Activated naive CD4-positive, alpha-beta T cell treated with Interleukin-2 at 50 U/mL for 16 hours (primary cell): Measurements from ENCODE around the gene RNF220.

Experiments
- DNase-seq: peaks from one replicate; pipeline ENCODE4 v3.0.0-alpha.2; 2020

Gene RNF220

DNA sequence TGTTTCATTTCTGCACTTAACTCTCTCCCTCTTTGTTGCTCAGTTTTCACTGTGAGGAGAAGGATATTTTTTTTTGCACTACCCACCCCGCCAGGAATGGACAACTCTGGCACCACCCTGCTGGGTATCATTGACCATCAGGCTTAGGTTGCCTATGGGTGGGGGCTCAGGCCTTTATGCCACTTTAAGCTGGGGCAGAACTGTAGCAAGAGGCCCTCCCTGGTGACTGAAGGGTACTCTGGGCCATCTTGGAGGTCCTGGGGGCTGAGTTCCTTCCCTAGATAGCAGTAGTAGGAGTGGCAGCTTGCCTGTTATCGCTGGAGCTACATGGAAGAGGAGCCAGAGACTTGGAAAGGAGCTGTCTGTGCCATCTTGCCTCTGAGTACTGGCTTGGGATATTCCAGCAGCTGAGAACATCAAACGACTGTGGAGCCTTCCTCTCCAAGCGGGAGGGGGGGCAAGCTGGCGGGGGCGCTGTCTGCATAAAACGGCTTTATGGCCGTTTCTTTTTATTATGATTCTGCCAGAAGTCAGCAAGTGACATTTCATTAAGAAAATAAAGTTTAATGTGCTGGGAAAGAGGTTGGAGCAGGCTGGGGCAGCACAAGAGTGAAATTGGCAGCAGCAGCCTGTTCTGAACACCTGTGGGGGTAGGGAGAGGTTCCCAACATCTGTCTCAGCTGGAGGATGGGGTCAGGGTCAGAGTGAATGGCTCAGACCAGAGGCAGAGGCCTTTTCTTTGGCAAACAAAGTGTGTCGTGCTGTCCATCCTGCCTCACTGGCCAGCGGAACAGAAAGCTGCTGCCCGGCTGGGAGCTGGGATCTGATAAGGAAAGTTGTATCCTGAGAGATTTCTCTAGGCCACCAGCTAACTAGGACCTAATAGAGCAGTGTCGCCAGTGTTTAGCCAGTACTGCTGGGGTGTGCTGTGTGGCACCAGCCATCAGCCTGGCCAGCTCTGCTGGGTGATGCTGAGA is 236.4 kb downstream of the RNF220 start:
- DNase-seq = no peak

DNA sequence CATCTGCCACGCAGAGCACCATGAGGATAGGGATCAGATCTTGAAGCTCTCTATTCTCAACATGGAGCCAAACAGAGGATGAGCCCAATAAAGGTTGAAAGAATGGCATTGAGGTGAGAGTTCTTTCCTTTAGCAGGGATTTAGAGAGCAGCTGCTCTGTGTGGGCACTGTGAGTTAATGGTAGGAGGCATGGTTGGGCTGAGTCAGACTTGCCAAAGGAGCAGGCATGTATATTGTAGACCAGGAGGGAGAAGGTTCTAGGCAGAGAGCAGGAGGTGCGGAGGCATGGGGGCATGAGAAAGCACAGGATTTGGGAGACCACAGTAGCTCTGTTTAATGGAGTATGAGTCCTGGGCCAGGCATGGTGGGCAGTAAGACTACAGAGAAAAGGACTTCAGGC is 237.2 kb downstream of the RNF220 start:
- no peak for DNase-seq

DNA sequence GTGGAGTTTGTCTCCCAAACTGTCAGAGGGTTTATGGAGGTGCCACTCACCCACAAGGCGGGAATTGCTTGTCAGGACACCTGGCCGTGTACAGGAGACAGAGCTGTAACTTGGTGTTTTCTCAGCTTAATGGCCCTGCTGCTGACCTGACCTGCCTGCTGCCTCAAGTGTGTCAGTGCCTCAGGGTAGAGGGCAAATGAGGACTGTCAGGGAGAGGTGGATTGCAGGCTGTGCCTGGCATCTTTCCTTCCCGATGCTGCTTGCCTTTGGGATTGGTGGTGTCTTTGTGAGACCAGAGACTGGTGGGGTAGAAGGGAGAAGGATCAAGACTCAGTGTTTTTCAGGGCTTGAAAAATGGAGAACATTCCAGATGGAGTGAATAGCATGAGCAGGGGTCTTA is 237.9 kb downstream of the RNF220 start:
- no peak for DNase-seq

DNA sequence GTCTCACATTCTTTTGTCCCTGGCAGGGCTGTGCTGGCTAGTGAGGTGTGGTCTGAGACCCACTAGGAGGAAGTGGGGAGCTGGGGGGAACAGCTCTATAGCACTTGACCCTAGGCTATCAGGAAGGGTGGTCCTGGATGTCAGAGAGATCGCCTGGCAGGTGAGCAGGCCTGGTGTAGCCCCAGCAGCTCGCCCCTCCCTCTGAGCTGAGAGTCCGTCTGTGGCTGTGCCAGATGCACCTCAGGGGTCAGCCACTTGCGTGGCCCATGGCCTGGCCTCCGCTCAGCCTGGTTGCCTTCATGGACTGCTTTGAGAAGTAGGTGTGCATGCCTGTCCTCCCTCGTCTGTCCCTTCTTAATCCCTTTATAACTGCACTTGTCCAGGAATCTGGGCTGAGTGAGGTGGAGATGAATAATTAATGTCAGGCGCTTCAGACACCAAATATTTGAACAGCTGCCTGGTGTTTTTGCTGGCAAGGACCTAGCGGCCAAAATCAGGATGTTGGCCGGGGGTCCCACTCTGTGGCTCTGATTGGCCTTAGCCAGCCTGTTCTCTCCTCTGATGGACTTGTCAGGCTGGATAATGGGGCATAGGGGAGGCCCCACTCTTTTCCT is 238.8 kb downstream of the RNF220 start:
- no peak for DNase-seq

DNA sequence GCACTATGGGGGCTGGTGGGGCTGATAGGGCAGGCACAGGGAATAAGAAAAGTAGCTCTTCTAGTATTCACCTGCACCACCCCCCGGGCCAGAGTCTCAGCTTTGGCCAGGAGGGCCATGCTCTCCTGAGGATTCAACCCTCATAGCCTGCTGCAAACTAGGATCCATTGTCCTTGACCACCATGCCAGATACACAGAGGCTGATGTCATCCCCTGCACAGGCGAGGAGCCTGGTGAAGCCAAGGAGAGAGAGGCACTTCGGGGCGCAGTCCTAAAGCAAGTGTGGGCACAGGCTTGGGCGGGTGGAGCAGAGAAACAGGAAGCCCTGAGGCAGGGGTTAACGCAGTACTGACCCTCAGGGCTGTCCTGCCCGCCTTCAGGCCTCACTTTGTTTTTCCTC is 239.8 kb downstream of the RNF220 start:
- DNase-seq = no peak

DNA sequence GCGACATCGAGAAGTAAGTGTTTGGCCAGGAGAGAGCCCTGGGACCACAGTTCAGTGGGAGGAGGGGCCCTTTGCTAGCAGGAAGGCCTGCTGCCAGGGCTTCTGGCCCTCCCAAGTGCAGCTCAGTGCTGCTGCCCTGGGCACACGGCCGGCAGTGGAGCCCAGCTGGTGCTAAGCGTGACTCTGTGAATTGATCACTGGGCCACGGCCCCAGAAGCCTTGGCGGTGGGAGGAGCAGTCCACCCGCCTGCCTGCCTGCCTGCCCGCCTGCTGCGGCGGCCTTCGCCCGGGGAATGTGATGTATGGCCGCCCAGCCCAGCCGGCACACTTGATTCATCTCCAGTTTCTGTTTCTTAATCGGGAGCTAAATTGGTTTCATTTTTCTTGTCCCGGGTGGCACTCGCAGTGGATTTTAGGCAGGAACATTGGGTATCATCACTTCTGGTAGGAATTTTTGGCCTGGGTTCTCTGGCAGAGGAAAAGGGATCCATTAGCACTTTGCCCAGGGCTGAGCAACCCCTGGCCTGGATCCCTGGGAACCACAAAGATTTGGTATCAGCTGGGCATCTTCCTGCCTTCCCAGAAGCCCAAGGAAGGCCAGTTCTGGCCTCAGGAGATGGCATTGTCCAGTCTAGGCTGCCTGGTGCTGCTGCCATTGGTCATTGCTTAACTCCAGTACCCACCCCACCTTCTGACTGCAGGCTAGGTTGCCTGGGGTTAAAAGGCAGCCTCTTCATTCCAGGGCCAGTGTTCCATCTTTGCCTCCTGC is 240.6 kb downstream of the RNF220 start:
- DNase-seq = no peak

DNA sequence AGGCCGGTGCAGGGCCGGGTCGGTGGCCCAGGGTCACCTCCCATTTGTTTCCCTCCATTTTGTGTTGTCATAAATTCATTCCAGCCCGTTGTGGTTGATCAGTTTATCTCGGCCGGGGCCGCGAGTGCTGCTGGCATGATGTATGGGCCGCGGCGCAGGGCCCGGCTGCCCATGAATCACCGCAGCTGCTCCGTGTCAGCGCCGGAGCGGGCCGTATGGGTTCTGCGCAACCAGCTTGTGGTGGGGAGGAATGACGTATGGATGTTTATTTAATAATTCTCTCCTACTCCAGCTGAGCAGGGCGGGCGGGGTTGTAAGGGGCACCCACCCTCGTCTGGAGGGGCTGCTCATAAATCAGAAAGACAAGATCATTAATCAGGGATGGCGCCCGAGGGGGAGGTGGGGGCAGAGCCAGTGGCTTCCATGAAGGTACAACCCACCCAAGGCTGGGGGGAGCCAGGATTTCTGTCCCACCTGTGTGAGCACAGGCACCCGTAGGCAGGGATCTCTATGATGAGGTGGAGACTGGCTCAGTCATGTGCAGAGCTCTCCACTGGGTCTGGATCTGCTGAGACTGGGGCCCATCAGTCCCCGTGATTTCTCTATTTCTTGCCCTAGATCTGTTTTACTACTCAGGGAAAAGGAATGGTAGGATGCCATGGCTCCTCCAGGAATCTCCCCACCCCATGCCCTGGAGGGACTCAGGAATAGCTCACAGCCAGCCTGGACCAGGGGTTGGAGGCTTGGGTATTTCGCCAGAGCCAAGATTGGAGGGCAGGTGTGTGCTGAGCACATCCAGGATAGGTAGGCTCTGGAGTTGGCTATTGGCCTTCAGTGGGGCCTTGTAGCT is 241.4 kb downstream of the RNF220 start:
- DNase-seq = no peak

DNA sequence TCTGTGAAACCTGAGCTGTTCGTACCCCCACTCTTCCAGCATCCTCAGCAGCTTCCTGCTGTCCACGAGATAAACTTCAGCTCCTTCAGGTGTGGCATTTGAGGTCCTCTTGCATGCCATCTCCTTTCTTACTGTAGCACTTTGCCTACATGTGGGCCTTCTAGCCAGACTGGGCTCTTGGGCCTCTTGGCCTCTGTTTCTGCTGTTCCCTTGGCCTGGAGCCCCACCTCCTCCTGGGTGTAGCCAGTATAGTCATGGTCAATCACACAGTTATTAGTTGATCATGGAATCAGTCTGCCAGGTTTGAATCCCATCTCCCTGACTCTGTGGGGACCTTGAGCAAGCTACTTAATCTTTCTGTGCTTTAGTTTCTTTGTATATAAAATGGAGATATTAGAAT is 242.8 kb downstream of the RNF220 start:
- DNase-seq = no peak

DNA sequence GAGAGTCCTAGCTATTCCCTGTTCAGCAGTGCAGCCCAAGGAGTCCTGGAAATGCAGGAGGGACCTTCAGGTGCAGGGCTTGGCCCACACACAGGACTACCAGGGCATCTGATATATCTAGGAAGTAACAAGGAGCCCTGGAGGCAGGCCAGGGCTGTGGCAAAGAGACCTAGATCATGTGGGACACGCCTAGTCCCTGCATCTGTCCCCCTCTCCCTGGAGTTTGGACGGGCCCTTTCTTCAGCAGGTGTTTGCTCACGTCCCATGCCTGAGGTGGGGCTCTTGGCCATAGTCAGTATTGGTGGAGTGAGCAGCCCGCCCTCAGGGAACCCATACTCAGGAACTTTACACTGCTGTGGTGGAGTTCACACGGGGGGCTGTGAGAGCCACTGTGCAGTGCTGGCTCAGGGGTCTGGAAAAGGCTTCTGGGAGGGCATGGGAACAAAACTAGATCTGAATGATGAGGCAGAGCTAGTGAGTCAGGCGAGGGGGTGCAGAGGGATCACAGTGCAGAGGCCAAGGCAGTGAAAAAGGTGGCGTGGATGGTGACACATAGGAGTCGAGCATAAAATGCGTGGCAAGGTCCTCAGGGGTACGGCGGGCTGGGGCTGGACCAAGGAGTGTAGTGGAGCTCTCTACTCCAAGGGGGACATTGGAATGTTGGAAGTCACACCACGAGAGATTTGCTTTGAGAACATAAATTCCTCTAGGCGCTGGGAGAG is 243.6 kb downstream of the RNF220 start:
- DNase-seq = no peak

DNA sequence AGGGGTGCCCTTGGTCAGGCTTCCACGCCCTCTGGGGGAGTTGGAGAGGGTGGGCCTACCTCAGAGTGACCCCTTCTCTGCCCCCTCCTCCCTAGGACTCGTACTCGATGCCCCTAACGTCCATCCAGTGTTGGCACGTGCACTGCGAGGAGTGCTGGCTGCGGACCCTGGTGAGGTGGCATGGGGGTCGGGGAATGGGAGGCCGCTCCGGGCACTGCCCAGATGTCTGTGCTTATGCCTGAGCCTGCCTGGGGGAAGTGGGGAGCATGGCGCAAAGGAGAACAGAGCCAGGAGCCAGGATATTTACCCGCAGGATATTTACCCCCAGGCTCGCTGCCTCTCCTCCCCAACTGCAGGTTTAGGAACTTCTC is 244.7 kb downstream of the RNF220 start:
- DNase-seq = no peak

DNA sequence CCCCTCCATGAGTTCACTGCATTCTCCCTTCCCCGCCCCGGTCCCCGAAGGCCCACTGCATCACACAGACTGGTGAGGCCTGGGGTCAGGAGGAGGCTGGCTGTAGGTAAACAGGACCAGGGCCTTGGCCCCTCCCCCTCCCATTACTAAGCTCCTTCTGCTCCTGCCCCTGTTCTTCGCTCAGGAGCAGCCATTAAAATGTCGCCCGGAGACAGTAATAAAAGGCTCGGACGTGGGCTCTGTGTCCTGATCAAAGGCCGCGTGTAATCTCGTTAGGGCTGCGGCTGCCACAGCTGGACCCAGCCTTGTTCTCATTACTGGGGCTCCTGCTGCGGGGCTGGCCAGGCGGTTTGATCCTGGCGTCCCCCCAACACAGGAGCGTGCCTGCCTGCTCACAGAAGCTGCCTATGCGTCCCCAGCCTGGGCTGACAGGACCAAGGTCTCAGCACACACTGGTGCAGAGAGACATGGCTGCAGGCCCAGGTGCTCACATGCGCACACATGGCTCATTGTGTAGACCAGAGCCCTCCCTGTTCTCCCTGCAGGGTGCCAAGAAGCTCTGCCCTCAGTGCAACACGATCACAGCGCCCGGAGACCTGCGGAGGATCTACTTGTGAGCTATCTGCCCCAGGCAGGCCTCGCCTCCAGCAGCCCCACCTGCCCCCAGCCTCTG is 245.2 kb downstream of the RNF220 start:
- DNase-seq = no peak

DNA sequence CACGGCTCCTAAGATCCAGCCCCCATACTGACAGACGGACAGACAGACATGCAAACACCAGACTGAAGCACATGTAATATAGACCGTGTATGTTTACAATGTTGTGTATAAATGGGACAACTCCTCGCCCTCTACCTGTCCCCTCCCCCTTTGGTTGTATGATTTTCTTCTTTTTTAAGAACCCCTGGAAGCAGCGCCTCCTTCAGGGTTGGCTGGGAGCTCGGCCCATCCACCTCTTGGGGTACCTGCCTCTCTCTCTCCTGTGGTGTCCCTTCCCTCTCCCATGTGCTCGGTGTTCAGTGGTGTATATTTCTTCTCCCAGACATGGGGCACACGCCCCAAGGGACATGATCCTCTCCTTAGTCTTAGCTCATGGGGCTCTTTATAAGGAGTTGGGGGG is 246.0 kb downstream of the RNF220 start:
- no peak for DNase-seq

DNA sequence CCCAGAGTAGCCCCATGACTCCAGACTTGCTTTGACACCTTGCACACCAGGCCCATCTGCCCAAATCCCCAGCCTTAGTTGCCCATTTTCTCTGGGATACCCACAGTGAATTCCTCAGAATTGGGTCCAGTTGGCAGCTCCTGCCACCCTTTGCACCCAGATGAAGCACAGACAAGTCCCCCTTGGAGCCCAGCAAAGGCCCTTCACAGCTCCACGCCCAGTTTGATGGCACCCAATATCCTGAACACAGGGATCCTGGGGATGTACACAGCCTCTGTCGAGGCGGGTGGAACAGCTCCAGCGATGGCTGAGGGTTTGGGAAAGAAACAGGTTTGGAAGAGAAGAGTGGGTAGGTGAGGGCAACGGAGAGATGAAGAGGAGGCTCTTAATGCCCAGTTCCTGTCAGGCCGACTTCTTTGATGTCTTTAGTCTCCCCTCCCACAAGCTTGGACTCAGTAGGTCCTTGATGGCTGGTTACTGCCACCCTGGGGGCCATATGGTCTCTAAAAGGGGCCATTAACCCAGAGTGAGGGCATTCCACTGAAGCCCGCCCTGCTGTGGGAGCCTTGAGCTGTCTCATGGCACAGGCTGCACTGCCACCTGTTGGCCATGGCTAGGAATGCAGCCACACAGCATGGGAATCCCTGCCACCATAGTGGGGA is 247.5 kb downstream of the RNF220 start:
- DNase-seq = peak; percentile 80

DNA sequence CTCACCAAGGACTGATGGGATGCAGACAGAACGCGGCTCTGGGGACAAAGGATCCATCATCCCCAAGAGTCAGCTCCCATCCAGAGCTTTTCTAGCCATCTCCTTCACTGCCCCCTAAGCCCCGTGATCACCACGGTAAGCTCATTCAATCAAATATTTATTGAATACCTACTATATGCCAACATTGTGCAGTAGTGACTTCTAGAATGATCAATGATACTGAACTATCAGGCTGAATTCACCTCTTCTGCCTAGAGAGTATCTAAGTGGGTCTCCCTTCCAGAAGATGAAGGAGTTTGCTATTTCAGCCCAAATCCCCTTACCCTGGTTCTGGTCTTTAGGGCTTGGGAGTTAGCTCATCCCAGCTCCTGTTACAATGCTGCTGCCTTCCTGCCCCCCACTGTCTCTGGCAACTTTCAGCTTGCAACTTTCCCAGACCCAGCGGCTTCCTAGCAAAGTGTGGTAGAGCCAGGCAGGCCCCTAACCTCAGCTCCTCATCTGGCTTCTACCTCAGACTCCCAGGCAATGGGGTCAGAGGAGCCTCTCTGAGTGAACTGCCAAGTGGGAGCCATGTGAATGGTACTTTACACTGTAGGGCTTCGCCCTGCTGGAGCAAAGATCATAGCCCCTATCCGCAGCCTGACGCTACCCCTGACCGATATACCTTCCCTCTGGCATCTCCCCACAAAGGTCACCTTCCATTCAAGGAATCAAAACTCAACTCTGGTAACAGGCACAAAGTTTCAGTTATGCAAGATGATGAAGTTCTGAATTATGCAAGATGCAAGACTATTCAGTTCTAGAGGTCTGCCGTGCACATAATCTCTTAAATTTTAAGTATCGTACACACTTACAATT is 248.3 kb downstream of the RNF220 start:
- DNase-seq = no peak

DNA sequence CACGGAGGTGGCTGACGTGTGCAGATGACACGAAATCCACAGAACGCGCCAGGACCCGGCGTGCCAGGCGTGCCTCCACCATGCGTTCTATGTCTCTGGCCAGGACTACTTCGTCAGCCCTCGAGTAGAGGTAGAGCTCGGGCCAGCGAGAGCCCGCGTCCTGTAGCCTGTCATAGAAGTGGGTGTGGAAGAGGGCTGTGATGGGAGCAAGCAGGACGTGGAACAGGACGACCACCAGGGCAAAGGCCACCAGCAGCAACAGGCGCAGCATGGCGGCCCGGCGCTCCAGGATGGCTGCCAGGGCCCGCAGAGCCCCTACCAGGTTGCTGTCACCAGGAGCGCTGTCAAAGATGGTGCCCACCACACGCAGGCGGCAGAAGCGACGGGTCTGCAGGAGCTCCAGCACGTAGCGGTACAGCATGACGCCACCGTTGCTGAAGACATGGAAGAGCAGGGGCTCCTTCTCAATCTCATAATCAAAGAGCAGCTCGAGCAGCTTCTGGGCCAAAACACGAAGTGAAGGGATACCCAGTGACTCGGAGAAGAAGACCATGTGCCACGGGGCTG is 249.6 kb downstream of the RNF220 start:
- no peak for DNase-seq

DNA sequence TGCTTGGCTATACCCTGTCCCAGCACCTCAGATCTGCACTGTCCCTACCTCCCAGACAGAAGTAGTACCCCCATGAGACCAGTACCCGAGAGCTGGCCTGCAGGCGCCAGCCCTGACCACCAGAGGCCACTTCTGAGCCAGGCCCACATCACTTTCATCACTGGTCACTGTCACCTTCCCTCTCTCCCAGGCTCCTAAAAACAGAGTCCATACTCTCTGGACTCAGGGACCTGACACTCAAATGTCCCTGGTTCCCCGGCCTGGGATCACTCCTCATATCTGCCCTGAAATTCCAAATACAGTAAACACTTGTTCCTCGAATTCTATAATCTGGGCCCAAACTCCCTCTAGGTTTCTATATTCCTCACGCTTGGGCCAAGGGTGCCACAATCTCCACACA is 250.6 kb downstream of the RNF220 start:
- DNase-seq = no peak

DNA sequence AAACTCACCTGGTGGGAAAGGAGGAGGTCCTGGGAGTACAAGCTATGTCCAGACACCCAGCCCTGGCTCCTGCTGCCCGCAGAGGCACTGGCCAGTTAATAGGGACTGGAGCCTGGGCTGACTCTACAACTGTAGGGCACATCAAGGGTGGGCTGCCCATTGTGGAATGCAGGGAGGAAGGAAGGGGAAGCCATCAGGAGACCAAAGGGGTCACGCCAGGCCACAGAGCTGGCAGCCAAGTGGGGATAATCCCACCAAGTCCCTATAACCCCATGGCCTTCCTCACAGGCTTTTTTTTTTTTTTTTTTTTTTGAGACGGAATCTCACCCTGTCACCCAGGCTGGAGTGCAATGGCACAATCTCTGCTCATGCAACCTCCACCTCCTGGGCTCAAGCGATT is 254.5 kb downstream of the RNF220 start:
- no peak for DNase-seq

DNA sequence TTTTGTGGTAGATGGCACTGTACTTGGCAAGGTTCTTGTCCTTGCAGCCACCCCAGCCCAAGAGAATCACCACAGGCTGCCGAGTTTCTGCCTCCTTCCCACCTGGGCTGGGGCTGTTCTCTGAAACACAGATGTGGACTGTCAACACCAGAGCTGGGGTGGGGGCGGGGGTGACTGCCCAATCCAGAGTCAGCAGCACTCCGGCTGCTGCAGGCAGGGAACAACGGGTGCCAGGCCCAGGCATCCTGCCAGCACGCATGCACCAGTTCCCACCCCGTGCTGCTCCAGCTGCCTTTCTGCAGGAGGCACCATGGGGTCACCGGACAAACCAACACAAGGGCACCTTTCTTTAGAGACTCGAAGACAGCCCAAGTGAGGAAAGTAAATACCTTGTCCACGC is 255.1 kb downstream of the RNF220 start:
- no peak for DNase-seq
